Measurements from ENCODE around the gene STPG3.

- TF ChIP-seq CTCF (IDR thresholded peaks at IDR 0.05) = peak; percentile 11; the same call in 1 of the 3 replicates
- no peak for TF ChIP-seq PHF8 (IDR thresholded peaks at IDR 0.05; ENCODE audit: borderline replicate concordance, low read depth)
These were observed 37.7 kb upstream of the STPG3 start for GRCh38 chr9:137213160-137214060.
